Measurements from ENCODE around the gene GPC6.

GPC6 gene

DNA sequence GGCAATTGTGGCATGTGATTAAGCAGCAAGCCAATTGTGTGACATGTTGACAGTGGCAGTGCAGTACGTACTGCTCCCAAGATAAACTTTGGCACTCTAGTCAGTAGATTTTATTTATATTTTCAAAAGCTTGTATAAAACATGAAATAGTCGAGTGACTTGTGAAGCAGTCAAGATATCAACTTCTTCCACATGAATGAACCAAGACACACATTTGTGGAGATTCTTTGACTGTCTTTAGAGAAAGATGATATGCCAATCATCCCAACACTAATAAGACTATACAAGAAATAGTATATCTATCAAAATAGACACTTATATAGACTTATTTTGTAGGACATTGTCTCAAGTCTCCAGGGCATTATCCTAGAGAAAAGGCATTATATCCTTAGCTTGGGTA lies 714.8 kb downstream of the GPC6 start:
- Histone ChIP-seq H2AFZ (ENCODE audit: low read depth, low read length, severe bottlenecking) (no peak overlapping the region), H3K36me3 (ENCODE audit: low read length) (no peaks in the 10 kb centered on the region), H3K27ac (ENCODE audit: low read depth, low read length) (no peak overlapping the region), H3F3A (ENCODE audit: insufficient read depth) (no peaks in the 10 kb centered on the region), H3K79me2 (ENCODE audit: insufficient read depth, low read length) (no peaks in the 10 kb centered on the region), H3K4me2 (ENCODE audit: low read depth, low read length, poor library complexity, severe bottlenecking) (no peak overlapping the region), H3K4me3 (ENCODE audit: insufficient read depth, low read length, poor library complexity, severe bottlenecking) (no peak overlapping the region), H3K9ac (ENCODE audit: low read length) (no peak overlapping the region), H3K27me3 (ENCODE audit: low read length) (no peaks in the 10 kb centered on the region), H3K9me3 (ENCODE audit: insufficient read depth, low read length) (no peaks in the 10 kb centered on the region), H3K9me2 (replicated peaks; ENCODE audit: insufficient read depth, low read length) (no peaks in the 10 kb centered on the region), H4K20me1 (ENCODE audit: low read depth, low read length) (no peaks in the 10 kb centered on the region)
- TF ChIP-seq, protein P1, sequence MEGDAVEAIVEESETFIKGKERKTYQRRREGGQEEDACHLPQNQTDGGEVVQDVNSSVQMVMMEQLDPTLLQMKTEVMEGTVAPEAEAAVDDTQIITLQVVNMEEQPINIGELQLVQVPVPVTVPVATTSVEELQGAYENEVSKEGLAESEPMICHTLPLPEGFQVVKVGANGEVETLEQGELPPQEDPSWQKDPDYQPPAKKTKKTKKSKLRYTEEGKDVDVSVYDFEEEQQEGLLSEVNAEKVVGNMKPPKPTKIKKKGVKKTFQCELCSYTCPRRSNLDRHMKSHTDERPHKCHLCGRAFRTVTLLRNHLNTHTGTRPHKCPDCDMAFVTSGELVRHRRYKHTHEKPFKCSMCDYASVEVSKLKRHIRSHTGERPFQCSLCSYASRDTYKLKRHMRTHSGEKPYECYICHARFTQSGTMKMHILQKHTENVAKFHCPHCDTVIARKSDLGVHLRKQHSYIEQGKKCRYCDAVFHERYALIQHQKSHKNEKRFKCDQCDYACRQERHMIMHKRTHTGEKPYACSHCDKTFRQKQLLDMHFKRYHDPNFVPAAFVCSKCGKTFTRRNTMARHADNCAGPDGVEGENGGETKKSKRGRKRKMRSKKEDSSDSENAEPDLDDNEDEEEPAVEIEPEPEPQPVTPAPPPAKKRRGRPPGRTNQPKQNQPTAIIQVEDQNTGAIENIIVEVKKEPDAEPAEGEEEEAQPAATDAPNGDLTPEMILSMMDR (IDR thresholded peaks at IDR 0.05; ENCODE audit: insufficient read depth, low read length, poor library complexity, severe bottlenecking), result no peak
- no peak for TF ChIP-seq EZH2phosphoT487 (conservative IDR thresholded peaks at IDR 0.05; ENCODE audit: low read length)

DNA sequence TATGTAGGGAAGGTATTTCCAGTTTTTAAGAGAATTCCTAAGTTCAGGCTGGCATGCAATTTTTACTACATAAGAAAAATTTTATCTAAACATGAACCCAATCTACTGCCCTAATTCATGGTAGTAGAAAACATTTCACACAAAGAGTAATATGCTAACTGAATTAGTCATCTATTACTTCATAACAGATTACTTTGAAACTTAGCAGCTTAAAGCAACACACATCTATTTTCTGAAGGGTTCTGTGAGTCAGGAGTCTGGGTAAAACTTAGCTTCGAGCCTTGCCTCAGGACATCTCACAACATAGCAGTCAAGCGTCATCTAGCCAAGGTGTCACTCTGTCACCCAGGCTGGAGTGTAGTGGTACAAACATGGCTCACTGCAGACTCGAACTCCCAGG lies 715.4 kb downstream of the GPC6 start:
- H3K27ac ChIP-seq (ENCODE audit: low read depth, low read length), result no peak overlapping the region
- no peaks in the 10 kb centered on the region for H3F3A ChIP-seq (ENCODE audit: insufficient read depth)
- no peak overlapping the region for H3K4me2 ChIP-seq (ENCODE audit: low read depth, low read length, poor library complexity, severe bottlenecking)
- H4K20me1 ChIP-seq (ENCODE audit: low read depth, low read length), result no peaks in the 10 kb centered on the region
- no peaks in the 10 kb centered on the region for H3K9me3 ChIP-seq (ENCODE audit: insufficient read depth, low read length)
- no peaks in the 10 kb centered on the region for H3K36me3 ChIP-seq (ENCODE audit: low read length)
- H3K4me3 ChIP-seq (ENCODE audit: insufficient read depth, low read length, poor library complexity, severe bottlenecking), result no peak overlapping the region
- no peaks in the 10 kb centered on the region for H3K79me2 ChIP-seq (ENCODE audit: insufficient read depth, low read length)
- no peaks in the 10 kb centered on the region for H3K9me2 ChIP-seq (replicated peaks; ENCODE audit: insufficient read depth, low read length)
- H3K9ac ChIP-seq (ENCODE audit: low read length), result no peak overlapping the region
- TF ChIP-seq, protein P1 (IDR thresholded peaks at IDR 0.05; ENCODE audit: insufficient read depth, low read length, poor library complexity, severe bottlenecking), result no peak
- TF ChIP-seq EZH2phosphoT487 (conservative IDR thresholded peaks at IDR 0.05; ENCODE audit: low read length), result no peak
- H3K27me3 ChIP-seq (ENCODE audit: low read length), result no peaks in the 10 kb centered on the region
- no peak overlapping the region for H2AFZ ChIP-seq (ENCODE audit: low read depth, low read length, severe bottlenecking)

DNA sequence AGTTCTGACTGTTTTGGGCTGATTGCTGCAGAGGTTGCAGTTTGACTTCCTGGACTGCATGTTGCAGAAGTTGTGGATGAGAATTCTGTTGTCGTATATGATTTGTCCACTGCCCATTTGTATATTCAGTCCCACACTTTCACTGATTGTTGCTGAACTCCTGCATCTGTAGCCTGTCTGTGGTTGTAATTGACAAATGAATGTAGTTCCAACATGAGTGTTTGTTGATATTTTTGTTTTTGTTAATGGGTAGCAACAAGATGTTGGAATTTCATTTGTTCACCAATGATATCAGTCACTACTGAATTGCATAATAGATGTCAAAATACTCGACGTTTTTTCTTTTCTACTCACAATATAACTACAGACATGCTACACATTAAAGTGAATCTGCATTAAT lies 719.0 kb downstream of the GPC6 start:
- no peaks in the 10 kb centered on the region for H3K9me3 ChIP-seq (ENCODE audit: insufficient read depth, low read length)
- no peaks in the 10 kb centered on the region for H3K79me2 ChIP-seq (ENCODE audit: insufficient read depth, low read length)
- TF ChIP-seq EZH2phosphoT487 (conservative IDR thresholded peaks at IDR 0.05; ENCODE audit: low read length), result no peak
- no peaks in the 10 kb centered on the region for H3F3A ChIP-seq (ENCODE audit: insufficient read depth)
- H3K9ac ChIP-seq (ENCODE audit: low read length), result no peak overlapping the region
- H3K27ac ChIP-seq (ENCODE audit: low read depth, low read length), result no peak overlapping the region
- no peaks in the 10 kb centered on the region for H3K36me3 ChIP-seq (ENCODE audit: low read length)
- H3K4me3 ChIP-seq (ENCODE audit: insufficient read depth, low read length, poor library complexity, severe bottlenecking), result no peak overlapping the region
- no peaks in the 10 kb centered on the region; the same call in 1 of the 2 replicates for H3K9me2 ChIP-seq (replicated peaks; ENCODE audit: insufficient read depth, low read length)
- no peaks in the 10 kb centered on the region for H4K20me1 ChIP-seq (ENCODE audit: low read depth, low read length)
- H3K27me3 ChIP-seq (ENCODE audit: low read length), result no peaks in the 10 kb centered on the region
- no peak overlapping the region for H2AFZ ChIP-seq (ENCODE audit: low read depth, low read length, severe bottlenecking)
- no peak overlapping the region for H3K4me2 ChIP-seq (ENCODE audit: low read depth, low read length, poor library complexity, severe bottlenecking)

DNA sequence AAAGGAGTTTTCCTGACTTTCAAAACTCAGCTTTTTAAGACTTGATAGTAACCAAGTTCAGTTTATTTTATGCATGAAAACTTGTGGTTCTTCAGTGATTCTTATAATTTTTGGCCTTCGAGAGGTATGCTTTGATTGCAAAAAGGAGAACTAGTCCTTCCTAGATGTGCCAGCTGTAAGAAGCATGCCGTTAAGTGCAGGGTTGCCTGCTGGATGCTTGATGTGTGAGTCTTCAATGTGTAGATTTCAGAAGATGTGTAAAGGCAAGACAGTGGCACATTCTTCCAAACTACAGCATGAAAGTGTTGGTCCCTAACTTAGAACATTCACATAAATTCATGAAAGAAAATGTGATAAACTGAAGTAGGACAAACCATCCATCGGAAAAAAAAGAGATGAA lies 720.4 kb downstream of the GPC6 start:
- no peak overlapping the region for H3K4me2 ChIP-seq (ENCODE audit: low read depth, low read length, poor library complexity, severe bottlenecking)
- H3K9me2 ChIP-seq (replicated peaks; ENCODE audit: insufficient read depth, low read length), result no peaks in the 10 kb centered on the region; the same call in 1 of the 2 replicates
- no peaks in the 10 kb centered on the region for H4K20me1 ChIP-seq (ENCODE audit: low read depth, low read length)
- no peaks in the 10 kb centered on the region for H3K36me3 ChIP-seq (ENCODE audit: low read length)
- no peaks in the 10 kb centered on the region for H3K27me3 ChIP-seq (ENCODE audit: low read length)
- TF ChIP-seq EZH2phosphoT487 (conservative IDR thresholded peaks at IDR 0.05; ENCODE audit: low read length), result no peak
- TF ChIP-seq, protein P1 (IDR thresholded peaks at IDR 0.05; ENCODE audit: insufficient read depth, low read length, poor library complexity, severe bottlenecking), result no peak
- H3K9me3 ChIP-seq (ENCODE audit: insufficient read depth, low read length), result no peaks in the 10 kb centered on the region
- no peak overlapping the region for H3K9ac ChIP-seq (ENCODE audit: low read length)
- no peak overlapping the region for H3K27ac ChIP-seq (ENCODE audit: low read depth, low read length)
- H3F3A ChIP-seq (ENCODE audit: insufficient read depth), result no peaks in the 10 kb centered on the region
- no peaks in the 10 kb centered on the region for H3K79me2 ChIP-seq (ENCODE audit: insufficient read depth, low read length)
- no peak overlapping the region for H2AFZ ChIP-seq (ENCODE audit: low read depth, low read length, severe bottlenecking)
- H3K4me3 ChIP-seq (ENCODE audit: insufficient read depth, low read length, poor library complexity, severe bottlenecking), result no peak overlapping the region
